ENCODE results near the gene ANKS1B. TPM values are rescaled to one million over a fixed set of nuclear protein-coding genes. Genes with fewer than 3 reads are reported as not detected.
"Not testable (repeated sequence)": the region's sequence is repeated elsewhere in the genome, so short reads cannot be mapped to it uniquely, and the experiment has no call there.

Gene ANKS1B
- total RNA-seq, 4 donors from 2014 or later: 0.88 to 10.7 (median 4.4) TPM

GRCh38 chr12:99043319-99043914 lies 941.3 kb downstream of the ANKS1B start:
- Histone ChIP-seq H3K36me3 (no peaks in the 10 kb centered on the region), H3K9me3 (no peaks in the 10 kb centered on the region), H3K27me3 (no peaks in the 10 kb centered on the region), H3K4me1 (no peaks in the 10 kb centered on the region), H3K27ac (no peak overlapping the region), H3K4me3 (no peak overlapping the region)
- TF ChIP-seq POLR2A (IDR thresholded peaks at IDR 0.05) (no peak), CTCF (IDR thresholded peaks at IDR 0.05) (peak in 5 of 6 experiments; percentile 28 to 67 (median 64))
- peak; percentile 18 to 79 (median 51) for DNase-seq

GRCh38 chr12:99042226-99042625 lies 942.5 kb downstream of the ANKS1B start:
- H3K4me3 ChIP-seq: no peak overlapping the region
- DNase-seq: no peak
- no peak for TF ChIP-seq CTCF (IDR thresholded peaks at IDR 0.05)
- TF ChIP-seq POLR2A (IDR thresholded peaks at IDR 0.05): no peak
- no peaks in the 10 kb centered on the region for H3K27me3 ChIP-seq
- no peaks in the 10 kb centered on the region for H3K9me3 ChIP-seq
- H3K4me1 ChIP-seq: no peaks in the 10 kb centered on the region
- H3K27ac ChIP-seq: no peak overlapping the region
- no peaks in the 10 kb centered on the region for H3K36me3 ChIP-seq

- Histone ChIP-seq H3K27me3 (no peaks in the 10 kb centered on the region), H3K4me1 (no peaks in the 10 kb centered on the region), H3K36me3 (no peaks in the 10 kb centered on the region), H3K4me3 (no peak overlapping the region), H3K27ac (no peak overlapping the region), H3K9me3 (no peaks in the 10 kb centered on the region)
- no peak for TF ChIP-seq POLR2A (IDR thresholded peaks at IDR 0.05)
- no peak for TF ChIP-seq CTCF (IDR thresholded peaks at IDR 0.05)
- no peak for DNase-seq
These were observed 945.2 kb downstream of the ANKS1B start for GRCh38 chr12:99039367-99040120.

- no peaks in the 10 kb centered on the region for H3K27me3 ChIP-seq
- TF ChIP-seq POLR2A (IDR thresholded peaks at IDR 0.05) (no peak), CTCF (IDR thresholded peaks at IDR 0.05) (no peak)
- H3K9me3 ChIP-seq: no peaks in the 10 kb centered on the region
- no peak for DNase-seq
- no peak overlapping the region for H3K4me3 ChIP-seq
- H3K27ac ChIP-seq: no peak overlapping the region
- no peaks in the 10 kb centered on the region for H3K36me3 ChIP-seq
- H3K4me1 ChIP-seq: no peaks in the 10 kb centered on the region
These were observed 948.2 kb downstream of the ANKS1B start for GRCh38 chr12:99036566-99036965.

- no peak for DNase-seq
- no peaks in the 10 kb centered on the region for H3K36me3 ChIP-seq
- no peaks in the 10 kb centered on the region for H3K4me1 ChIP-seq
- no peak overlapping the region for H3K27ac ChIP-seq
- no peaks in the 10 kb centered on the region for H3K27me3 ChIP-seq
- no peak overlapping the region for H3K4me3 ChIP-seq
- no peaks in the 10 kb centered on the region for H3K9me3 ChIP-seq
- no peak for TF ChIP-seq CTCF (IDR thresholded peaks at IDR 0.05)
- TF ChIP-seq POLR2A (IDR thresholded peaks at IDR 0.05): no peak
These were observed 948.9 kb downstream of the ANKS1B start for GRCh38 chr12:99035803-99036202.

GRCh38 chr12:99034201-99034600 lies 950.5 kb downstream of the ANKS1B start:
- H3K27ac ChIP-seq, H3K27me3 ChIP-seq, H3K36me3 ChIP-seq, H3K4me1 ChIP-seq, DNase-seq, H3K9me3 ChIP-seq, H3K4me3 ChIP-seq: not testable (repeated sequence)

Data from Peyer's patch (tissue), 4 donors.